H1 (cell line): ENCODE measurements around the gene GARS1. TPM values are rescaled to one million over a fixed set of nuclear protein-coding genes. Genes with fewer than 3 reads are reported as not detected.
A peak's percentile ranks its signal among the peaks of the same experiment; 100 is the strongest.

ENCODE experiments used
- CTCF ChIA-PET: fragments of 300-600 bp; sonication (Branson Sonifier 250); formaldehyde crosslinking; loops from one replicate; lab custom pipeline; 2021; ENCODE audit not compliant: partially characterized antibody; lab: Charles Lee
- POLR2A ChIA-PET: fragments of 300-600 bp; sonication (Branson Sonifier 250); formaldehyde crosslinking; loops from one replicate; lab custom pipeline; 2021; ENCODE audit warnings: inconsistent platforms; ENCODE audit not compliant: partially characterized antibody; lab: Charles Lee
- DNase-seq, 2 experiments: peaks; one replicate each; pipeline versions ENCODE4 v3.0.0 to v3.0.0-alpha.2; 2010 to 2022; ENCODE audit warnings: low spot score in 2 of 2, low read depth in 1 of 2, mixed read lengths in 1 of 2
- FAIRE-seq: peaks from 2 replicates; lab custom pipeline; 2011; peaks lifted over from hg19 to GRCh38; lab: Jason Lieb, UNC
- H2AFZ ChIP-seq: 2 replicates; pipeline ENCODE4 v1.8.1; 2012; ENCODE audit warnings: low read length, inconsistent platforms
- H2AK5ac ChIP-seq: 2 replicates; pipeline ENCODE4 v1.6.1; 2013; ENCODE audit warnings: low read depth, low read length
- H2BK120ac ChIP-seq: replicated peaks from 2 replicates; pipeline ENCODE3; 2013; ENCODE audit warnings: low read depth, low read length, inconsistent platforms
- H2BK12ac ChIP-seq: 2 replicates; pipeline ENCODE4 v1.6.1; 2013; ENCODE audit warnings: low read depth, low read length
- H2BK15ac ChIP-seq: 2 replicates; pipeline ENCODE4 v1.6.1; 2013; ENCODE audit warnings: low read length
- H2BK20ac ChIP-seq: 2 replicates; pipeline ENCODE4 v1.6.1; 2013; ENCODE audit warnings: low read length
- H2BK5ac ChIP-seq: 2 replicates; pipeline ENCODE4 v1.6.1; 2013; ENCODE audit warnings: low read depth, low read length
- H3K14ac ChIP-seq: 2 replicates; pipeline ENCODE4 v1.6.1; 2013; ENCODE audit warnings: inconsistent platforms; ENCODE audit not compliant: insufficient read length
- H3K18ac ChIP-seq: 2 replicates; pipeline ENCODE4 v1.6.1; 2013; ENCODE audit warnings: low read length; ENCODE audit errors: extremely low read depth
- H3K23ac ChIP-seq: 2 replicates; pipeline ENCODE4 v1.6.1; 2013; ENCODE audit warnings: inconsistent platforms; ENCODE audit not compliant: insufficient read length
- H3K23me2 ChIP-seq: 2 replicates; pipeline ENCODE4 v1.6.1; 2013; ENCODE audit warnings: low read depth, low read length
- H3K27ac ChIP-seq: 2 replicates; pipeline ENCODE4 v1.6.1; 2011; ENCODE audit warnings: low read depth, low read length, inconsistent platforms
- H3K27me3 ChIP-seq, 4 experiments: replicated peaks in 1 of 4; 1 replicate in 1 of 4; 2 replicates in 3 of 4; pipeline versions ENCODE4 v1.6.1 to v1.8.1; 2011 to 2013; ENCODE audit warnings: low read length in 3 of 4, mild to moderate bottlenecking in 3 of 4, inconsistent platforms in 2 of 4, mixed read lengths in 2 of 4, moderate library complexity in 1 of 4; ENCODE audit not compliant: control insufficient read depth in 3 of 4, insufficient read depth in 3 of 4; ENCODE audit errors: extremely low read depth in 1 of 4
- H3K36me3 ChIP-seq, 4 experiments: 2 replicates each; pipeline versions ENCODE4 v1.6.1 to v1.8.1; 2011 to 2013; ENCODE audit warnings: mild to moderate bottlenecking in 4 of 4, low read length in 3 of 4, moderate library complexity in 2 of 4, control low read depth in 1 of 4, inconsistent platforms in 1 of 4; ENCODE audit not compliant: insufficient read depth in 4 of 4, control insufficient read depth in 2 of 4
- H3K4ac ChIP-seq: replicated peaks from 2 replicates; pipeline ENCODE3; 2013; ENCODE audit warnings: low read length, low read depth, mixed read lengths, inconsistent platforms; ENCODE audit not compliant: insufficient read length
- H3K4me1 ChIP-seq, 4 experiments: replicated peaks in 1 of 4; 1 replicate in 1 of 4; 2 replicates in 3 of 4; pipeline versions ENCODE4 v1.6.1 to v1.8.1; 2011 to 2013; ENCODE audit warnings: low read length in 3 of 4, inconsistent platforms in 2 of 4, mixed read lengths in 1 of 4; ENCODE audit not compliant: insufficient read depth in 4 of 4, control insufficient read depth in 3 of 4
- H3K4me2 ChIP-seq, 2 experiments: 2 replicates each; pipeline versions ENCODE4 v1.6.1 to v1.8.1; 2011 to 2013; ENCODE audit warnings: low read depth in 2 of 2, low read length in 2 of 2, control low read depth in 1 of 2, inconsistent platforms in 1 of 2, mild to moderate bottlenecking in 1 of 2; ENCODE audit not compliant: insufficient read depth in 1 of 2
- H3K4me3 ChIP-seq, 4 experiments: fragments of 200-600, 300-600 bp in 1 of 4; sonication (generic), shearing (Covaris generic), sonication (Bioruptor Twin) in 1 of 4; 2 replicates each; pipeline versions ENCODE4 v1.5.1 to v1.8.1; 2011 to 2016; ENCODE audit warnings: low read length in 4 of 4, low read depth in 3 of 4, control low read depth in 2 of 4, inconsistent platforms in 2 of 4, mild to moderate bottlenecking in 2 of 4, mixed read lengths in 1 of 4, moderate library complexity in 1 of 4; ENCODE audit not compliant: insufficient read depth in 2 of 4; ENCODE audit errors: extremely low read depth in 1 of 4
- H3K56ac ChIP-seq: replicated peaks from 2 replicates; pipeline ENCODE3; 2013; ENCODE audit warnings: low read depth, mild to moderate bottlenecking, mixed read lengths, low read length, inconsistent platforms; ENCODE audit not compliant: insufficient read length
- H3K79me1 ChIP-seq: 2 replicates; pipeline ENCODE4 v1.6.1; 2013; ENCODE audit warnings: low read depth, low read length, control low read depth
- H3K79me2 ChIP-seq, 2 experiments: 2 replicates each; pipeline versions ENCODE4 v1.6.1 to v1.8.1; 2012 to 2013; ENCODE audit warnings: low read length in 2 of 2, mild to moderate bottlenecking in 2 of 2, inconsistent platforms in 1 of 2; ENCODE audit not compliant: insufficient read depth in 2 of 2, control insufficient read depth in 1 of 2
- H3K9ac ChIP-seq, 4 experiments: replicated peaks in 1 of 4; 1 replicate in 1 of 4; 2 replicates in 3 of 4; pipeline versions ENCODE4 v1.6.1 to v1.8.1; 2011 to 2013; ENCODE audit warnings: low read depth in 3 of 4, low read length in 3 of 4, control low read depth in 2 of 4, mild to moderate bottlenecking in 2 of 4, moderate library complexity in 2 of 4, inconsistent platforms in 1 of 4; ENCODE audit errors: extremely low read depth in 1 of 4
- H3K9me3 ChIP-seq, 2 experiments: 2 replicates each; pipeline versions ENCODE4 v1.6.1 to v1.8.1; 2012 to 2013; ENCODE audit warnings: mild to moderate bottlenecking in 2 of 2, moderate library complexity in 2 of 2, control low read depth in 1 of 2, inconsistent platforms in 1 of 2, low read depth in 1 of 2, low read length in 1 of 2, mixed read lengths in 1 of 2; ENCODE audit not compliant: insufficient read depth in 2 of 2
- H4K20me1 ChIP-seq, 2 experiments: replicated peaks in 1 of 2; 2 replicates each; pipeline versions ENCODE3 to v1.8.1; 2011 to 2013; ENCODE audit warnings: inconsistent platforms in 2 of 2, low read length in 2 of 2, mild to moderate bottlenecking in 1 of 2; ENCODE audit not compliant: insufficient read depth in 2 of 2, control insufficient read depth in 1 of 2
- H4K5ac ChIP-seq: 2 replicates; pipeline ENCODE4 v1.6.1; 2013; ENCODE audit warnings: low read length, low read depth, mixed read lengths, inconsistent platforms; ENCODE audit not compliant: insufficient read length
- H4K8ac ChIP-seq: 2 replicates; pipeline ENCODE4 v1.8.0; 2013; ENCODE audit warnings: mild to moderate bottlenecking, moderate library complexity, low read length, inconsistent platforms; ENCODE audit not compliant: insufficient read depth; ENCODE audit errors: extremely low read depth
- H4K91ac ChIP-seq: replicated peaks from 2 replicates; pipeline ENCODE3; 2013; ENCODE audit warnings: low read length, mixed read lengths, inconsistent platforms; ENCODE audit not compliant: insufficient read length
- CEBPB ChIP-seq: IDR thresholded peaks from 2 replicates; pipeline ENCODE4 v1.6.1; 2012; ENCODE audit warnings: low read depth, low read length
- KDM5A ChIP-seq: fragments of 200-600 bp; IDR thresholded peaks from 2 replicates; pipeline ENCODE4 v1.7.1; 2012; ENCODE audit warnings: mild to moderate bottlenecking, low read length, inconsistent platforms, mixed read lengths
- YY1 ChIP-seq: IDR thresholded peaks from 2 replicates; pipeline ENCODE4 v1.6.1; 2011; ENCODE audit warnings: low read depth, mild to moderate bottlenecking, low read length
- WGBS, 2 experiments: shearing (Covaris generic) in 1 of 2; methylation state at CpG; one replicate each; pipeline versions ENCODE4 v1.1.6 to v1.1.7; 2013 to 2015; ENCODE audit warnings: low lambda C conversion rate in 2 of 2, mixed read lengths in 2 of 2, inconsistent platforms in 1 of 2, low coverage in 1 of 2, missing lambda C conversion rate in 1 of 2; ENCODE audit not compliant: insufficient replicate concordance in 2 of 2, insufficient coverage in 1 of 2, insufficient read length in 1 of 2; ENCODE audit errors: extremely low coverage in 1 of 2, missing lambda C conversion rate in 1 of 2; 5-methylcytosine and 5-hydroxymethylcytosine counted together
- polyA plus RNA-seq, 7 experiments: library from polyadenylated mRNA; depleted of rRNA in 3 of 7; stranded (reverse) in 5 of 7; unstranded in 2 of 7; fragments of >200 nt in 5 of 7; fragments of 200-250 nt in 2 of 7; gene quantifications; 1 replicate in 5 of 7; 2 replicates in 1 of 7; 4 replicates in 1 of 7; pipeline versions ENCODE4 v1.2.1 to v1.2.3, GENCODE V29; 2011 to 2013; ENCODE audit warnings: missing spikeins in 2 of 7, mixed read lengths in 2 of 7
- total RNA-seq: library from RNA; stranded (reverse); fragmentation: NEBNext Ultra II Directional; extraction: Animal tissue kit (Norgen Biotek cat#: 25700); gene quantifications from 2 replicates; pipeline ENCODE4 v1.2.1, GENCODE V29; 2021

GARS1 gene
- total and polyA plus RNA-seq, 2 of the 8 experiments (the other 6 are each of a cell fraction or from before 2014, with no cell fraction given) = 270 to 476 TPM

- no peaks in the 10 kb centered on the region; the same call in 1 of the 2 replicates for H3K23me2 ChIP-seq
- CTCF ChIA-PET = interaction anchor here (1.6 to 2.7 kb wide), 2 partner anchors 36 to 96 kb away, joined by 5 to 10 read pairs; no protein-coding TSS in a partner anchor
- no peak overlapping the region for H2BK12ac ChIP-seq
- H3K14ac ChIP-seq = no peak overlapping the region
- no peak overlapping the region for H4K91ac ChIP-seq
- no peak for DNase-seq
- H3K79me1 ChIP-seq = peaks cover 2% of the 10 kb centered on the region; the same call in 1 of the 2 replicates
- H3K36me3 ChIP-seq = peaks cover 0 to 9% (median 2%) of the 10 kb centered on the region in 4 experiments; a peak in 3 of 8 replicates
- 0 out of 2 replicates have a peak overlapping the region, but pooled peaks have one; percentile 48 for H2AFZ ChIP-seq
- H3K9ac ChIP-seq = peak overlapping the region in 2 of 4 experiments; percentile 46 to 58; a peak in 4 of 7 replicates
- POLR2A ChIA-PET = interaction anchor here (0.6 to 1.8 kb wide), 6 partner anchors 9 to 83 kb away, joined by 3 to 9 read pairs (median 4); no protein-coding TSS in a partner anchor
- H2BK120ac ChIP-seq = peak overlapping the region; percentile 84
- H4K8ac ChIP-seq = no peak overlapping the region
- H3K9me3 ChIP-seq = no peaks in the 10 kb centered on the region
- H4K5ac ChIP-seq = peak overlapping the region; percentile 89
- no peaks in the 10 kb centered on the region for H3K27me3 ChIP-seq
- no peak for FAIRE-seq
- H3K4me2 ChIP-seq = peak overlapping the region; percentile 63 to 69
- H2BK5ac ChIP-seq = no peak overlapping the region; the same call in 1 of the 2 replicates
- H3K27ac ChIP-seq = peak overlapping the region; percentile 69
- no peak overlapping the region for H3K23ac ChIP-seq
- peaks cover 0 to 15% of the 10 kb centered on the region in 2 experiments; a peak in 2 of 4 replicates for H3K79me2 ChIP-seq
- peak overlapping the region; percentile 84; the same call in 1 of the 2 replicates for H3K18ac ChIP-seq
- peak overlapping the region; percentile 38 to 60 (median 47) for H3K4me3 ChIP-seq
- H3K56ac ChIP-seq = no peak overlapping the region
- no peaks in the 10 kb centered on the region for H4K20me1 ChIP-seq
- H2AK5ac ChIP-seq = no peak overlapping the region
- WGBS, 2 experiments = 56% methylated on average over 4 of the region's 4 CpGs; no CpG with 5 or more reads in 1 of the 2 experiments
- H2BK20ac ChIP-seq = no peak overlapping the region
- no peak overlapping the region for H3K4ac ChIP-seq
- peaks cover 2 to 5% (median 4%) of the 10 kb centered on the region in 4 experiments; a peak in 4 of 7 replicates for H3K4me1 ChIP-seq
- TF ChIP-seq KDM5A = no peak
- peak; percentile 74 for TF ChIP-seq YY1
- peak; percentile 73 for TF ChIP-seq CEBPB
- no peak overlapping the region for H2BK15ac ChIP-seq
Measured at GRCh38 chr7:30642789-30643188, 48.1 kb downstream of the GARS1 start.
